Uterus (tissue), 2 donors: ENCODE data around the gene URB2.

Experiments
- CTCF ChIP-seq, 4 experiments: fragments of 200-600 bp in 2 of 4; fragments of 450-650 bp in 2 of 4; sonication (generic) in 2 of 4; IDR thresholded peaks; one replicate each; pipeline ENCODE4 v1.5.1; 2016 to 2019; ENCODE audit warnings: antibody characterized with exemption in 4 of 4, mild to moderate bottlenecking in 2 of 4, moderate library complexity in 1 of 4
- POLR2A ChIP-seq, 2 donors: fragments of 450-650 bp; IDR thresholded peaks; one replicate each; pipeline ENCODE4 v1.6.1; 2016; ENCODE audit warnings: antibody characterized with exemption in 2 of 2, mild to moderate bottlenecking in 1 of 2, moderate library complexity in 1 of 2

GRCh38 chr1:229608590-229608989 is 17.5 kb upstream of the URB2 start:
- TF ChIP-seq CTCF (IDR thresholded peaks at IDR 0.05), result no peak
- no peak for TF ChIP-seq POLR2A (IDR thresholded peaks at IDR 0.05)
